ENCODE measurements around the gene FGFRL1.

FGFRL1 gene

GRCh38 chr4:1004071-1004418, 7.4 kb upstream of the FGFRL1 start:
- TF ChIP-seq CTCF (IDR thresholded peaks at IDR 0.05; ENCODE audit: low read depth, low read length) = no peak
- in situ Hi-C loops (cut with HindIII; ENCODE audit: low sequenced_read_pairs) = no loop called here
- no peak overlapping the region for H3K4me3 ChIP-seq (ENCODE audit: low read depth, low read length)
- DNase-seq (ENCODE audit: low read depth, low spot score) = no peak

- in situ Hi-C loops (cut with HindIII; ENCODE audit: low sequenced_read_pairs) = no loop called here
- no peak overlapping the region for H3K4me3 ChIP-seq (ENCODE audit: low read depth, low read length)
- DNase-seq (ENCODE audit: low read depth, low spot score) = no peak
- no peak for TF ChIP-seq CTCF (IDR thresholded peaks at IDR 0.05; ENCODE audit: low read depth, low read length)
Observed at GRCh38 chr4:1004557-1005485, 6.6 kb upstream of the FGFRL1 start.

- in situ Hi-C loops (cut with HindIII; ENCODE audit: low sequenced_read_pairs) = no loop called here
- no peak for DNase-seq (ENCODE audit: low read depth, low spot score)
- TF ChIP-seq CTCF (IDR thresholded peaks at IDR 0.05; ENCODE audit: low read depth, low read length) = no peak
- H3K4me3 ChIP-seq (ENCODE audit: low read depth, low read length) = no peak overlapping the region
Observed at GRCh38 chr4:1006856-1007255, 4.6 kb upstream of the FGFRL1 start.

GRCh38 chr4:1008840-1009541, 2.4 kb upstream of the FGFRL1 start:
- TF ChIP-seq CTCF (IDR thresholded peaks at IDR 0.05; ENCODE audit: low read depth, low read length) = no peak

GRCh38 chr4:1009542-1010394, 1.7 kb upstream of the FGFRL1 start:
- TF ChIP-seq CTCF (IDR thresholded peaks at IDR 0.05; ENCODE audit: low read depth, low read length) = peak; percentile 27
- H3K4me3 ChIP-seq (ENCODE audit: low read depth, low read length) = peak overlapping the region; percentile 54
- DNase-seq (ENCODE audit: low read depth, low spot score) = peak; percentile 32
- in situ Hi-C loops (cut with HindIII; ENCODE audit: low sequenced_read_pairs) = no loop called here

More at GRCh38 chr4:1008840-1009541, 2.4 kb upstream of the FGFRL1 start:
- no peak for DNase-seq (ENCODE audit: low read depth, low spot score)
- in situ Hi-C loops (cut with HindIII; ENCODE audit: low sequenced_read_pairs) = no loop called here
- H3K4me3 ChIP-seq (ENCODE audit: low read depth, low read length) = peak overlapping the region; percentile 54

- peak; percentile 64 for DNase-seq (ENCODE audit: low read depth, low spot score)
- no peak for TF ChIP-seq CTCF (IDR thresholded peaks at IDR 0.05; ENCODE audit: low read depth, low read length)
- peak overlapping the region; percentile 28 for H3K4me3 ChIP-seq (ENCODE audit: low read depth, low read length)
- in situ Hi-C loops (cut with HindIII; ENCODE audit: low sequenced_read_pairs) = no loop called here
Observed at GRCh38 chr4:1010395-1011021, 918 bp upstream of the FGFRL1 start.

Data from astrocyte of the spinal cord (primary cell).